ENCODE measurements around the gene ARHGAP12. TPM values are rescaled to one million over a fixed set of nuclear protein-coding genes. Genes with fewer than 3 reads are reported as not detected.

Gene ARHGAP12
- total and polyA plus RNA-seq, 2 donors (not counting 3 experiments of a cell fraction or from before 2014, with no cell fraction given): 5.8 to 19.3 TPM

GRCh38 chr10:31833753-31834152 is 94.9 kb downstream of the ARHGAP12 start:
- no peaks in the 10 kb centered on the region for H3K36me3 ChIP-seq (ENCODE audit: control insufficient read depth in 2 of 2, extremely low read depth in 1 of 2, insufficient read depth in 2 of 2, low read length in 2 of 2)
- H3K4me3 ChIP-seq (replicated peaks in 1 of 3; ENCODE audit: insufficient read depth in 1 of 3, low read depth in 1 of 3, low read length in 3 of 3): no peak overlapping the region
- POLR2A ChIA-PET: no interaction called here
- FAIRE-seq: no peak
- H3K4me2 ChIP-seq (ENCODE audit: insufficient read depth, low read length): no peak overlapping the region
- intact Hi-C loops (cut with micrococcal nuclease) (no loop called here), dilution Hi-C loops (cut with MboI; ENCODE audit: extremely low pct_ligation_motif_present, low sequenced_read_pairs) (no loop called here)
- H3K4me1 ChIP-seq (ENCODE audit: control insufficient read depth, extremely low read depth, insufficient read depth, low read length): peaks cover 15% of the 10 kb centered on the region
- BruUV-seq (replicated peaks): no TSS peak
- no peaks in the 10 kb centered on the region for H4K20me1 ChIP-seq (replicated peaks; ENCODE audit: control insufficient read depth, extremely low read depth, insufficient read depth, low read length)
- H3K9me3 ChIP-seq (replicated peaks; ENCODE audit: control insufficient read depth, insufficient read depth, low read length): no peaks in the 10 kb centered on the region
- no peaks in the 10 kb centered on the region for H3K79me2 ChIP-seq (ENCODE audit: control insufficient read depth, insufficient read depth, low read length)
- H3K27me3 ChIP-seq (ENCODE audit: control insufficient read depth in 2 of 2, insufficient read depth in 2 of 2, low read length in 2 of 2): no peaks in the 10 kb centered on the region
- no peak overlapping the region for H2AFZ ChIP-seq (ENCODE audit: low read depth, low read length)
- CTCF ChIA-PET: interaction anchor here (0.9 to 1.0 kb wide), 2 partner anchors 8 to 125 kb away, joined by 3 read pairs; no protein-coding TSS in a partner anchor
- no peak for DNase-seq (ENCODE audit: low read depth, low spot score)
- no peak overlapping the region for H3K9ac ChIP-seq (replicated peaks; ENCODE audit: extremely low read depth, insufficient read depth, low read length)
- no peaks in the 10 kb centered on the region for H3K9me1 ChIP-seq (replicated peaks; ENCODE audit: control insufficient read depth, extremely low read depth, insufficient read depth, low read length)
- no peak overlapping the region for H3K27ac ChIP-seq (ENCODE audit: insufficient read depth, low read depth, low read length)
- TF ChIP-seq MAX (IDR thresholded peaks at IDR 0.05; ENCODE audit: insufficient read depth, insufficient read length) (no peak), CTCF (IDR thresholded peaks at IDR 0.05; ENCODE audit: extremely low read depth in 1 of 2, insufficient read depth in 1 of 2, low read depth in 1 of 2, low read length in 2 of 2) (no peak), POLR2AphosphoS5 (IDR thresholded peaks at IDR 0.05; ENCODE audit: insufficient read depth, low read depth, low read length) (no peak), JUN (IDR thresholded peaks at IDR 0.05; ENCODE audit: borderline replicate concordance, insufficient read depth, insufficient read length, low read depth) (no peak), FOS (IDR thresholded peaks at IDR 0.05; ENCODE audit: borderline replicate concordance, insufficient read depth, low read length) (no peak), POLR2A (IDR thresholded peaks at IDR 0.05; ENCODE audit: low read depth, low read length) (no peak), GATA2 (IDR thresholded peaks at IDR 0.05; ENCODE audit: insufficient read depth, insufficient read length, low read depth, low read length) (no peak), MYC (IDR thresholded peaks at IDR 0.05; ENCODE audit: low read depth, low read length) (no peak), EZH2 (IDR thresholded peaks at IDR 0.05; ENCODE audit: borderline replicate concordance, low read depth, low read length, severe bottlenecking) (no peak)

Measured in endothelial cell of umbilical vein (primary cell).